OCI-LY3 (cell line): ENCODE results near the gene COL4A2.

Source experiments
- H2AFZ ChIP-seq: fragments of 200-600, 300-600 bp; shearing (Covaris generic); 2 replicates; pipeline ENCODE4 v1.6.0; 2014; ENCODE audit warnings: antibody characterized with exemption, low read depth, low read length
- H3K27ac ChIP-seq: fragments of 200-600, 300-600 bp; sonication (generic); 2 replicates; pipeline ENCODE4 v1.5.1; 2014; ENCODE audit warnings: mild to moderate bottlenecking, low read length, moderate library complexity, mixed read lengths
- H3K27me3 ChIP-seq: fragments of 200-600, 300-600 bp; sonication (generic); 2 replicates; pipeline ENCODE4 v1.6.1; 2014; ENCODE audit warnings: low read depth, low read length, mixed read lengths
- H3K36me3 ChIP-seq: fragments of 200-600, 300-600 bp; sonication (generic); replicated peaks from 2 replicates; pipeline ENCODE3; 2014; ENCODE audit warnings: low read depth, low read length, mixed read lengths
- H3K4me1 ChIP-seq: fragments of 300-600, 200-600 bp; sonication (generic); 2 replicates; pipeline ENCODE4 v1.6.1; 2014; ENCODE audit warnings: low read length, mixed read lengths
- H3K4me2 ChIP-seq: fragments of 200-600, 300-600 bp; sonication (generic); 2 replicates; pipeline ENCODE4 v1.6.1; 2014; ENCODE audit warnings: low read length, mixed read lengths
- H3K4me3 ChIP-seq: fragments of 300-600, 200-600 bp; sonication (generic); 2 replicates; pipeline ENCODE4 v1.5.1; 2014; ENCODE audit warnings: antibody characterized with exemption, mild to moderate bottlenecking, low read length, moderate library complexity
- H3K79me2 ChIP-seq: fragments of 300-600, 200-600 bp; shearing (Covaris generic); 2 replicates; pipeline ENCODE4 v1.6.1; 2014; ENCODE audit warnings: mild to moderate bottlenecking, low read length, mixed read lengths
- H3K9ac ChIP-seq: fragments of 300-600, 200-600 bp; shearing (Covaris generic); 2 replicates; pipeline ENCODE4 v1.6.0; 2014; ENCODE audit warnings: mild to moderate bottlenecking, low read length, moderate library complexity
- H3K9me3 ChIP-seq: fragments of 200-600, 300-600 bp; shearing (Covaris generic); 2 replicates; pipeline ENCODE4 v1.6.1; 2014; ENCODE audit warnings: low read length, mixed read lengths; ENCODE audit not compliant: insufficient read depth
- H4K20me1 ChIP-seq: fragments of 200-600, 300-600 bp; sonication (generic); 2 replicates; pipeline ENCODE4 v1.6.1; 2016; ENCODE audit warnings: low read length, mixed read lengths; ENCODE audit not compliant: insufficient read depth
- EZH2phosphoT487 ChIP-seq: fragments of 200-600 bp; shearing (Covaris generic); IDR thresholded peaks from 2 replicates; pipeline ENCODE4 v1.6.1; 2018; ENCODE audit warnings: antibody characterized with exemption, mixed run types, low read depth
- TF ChIP-seq, protein P1 (sequence below): fragments of 200-600, 300-600 bp; sonication (generic); IDR thresholded peaks from 2 replicates; pipeline ENCODE4 v1.5.1; 2014; ENCODE audit warnings: antibody characterized with exemption, low read length, low read depth

Gene COL4A2

DNA sequence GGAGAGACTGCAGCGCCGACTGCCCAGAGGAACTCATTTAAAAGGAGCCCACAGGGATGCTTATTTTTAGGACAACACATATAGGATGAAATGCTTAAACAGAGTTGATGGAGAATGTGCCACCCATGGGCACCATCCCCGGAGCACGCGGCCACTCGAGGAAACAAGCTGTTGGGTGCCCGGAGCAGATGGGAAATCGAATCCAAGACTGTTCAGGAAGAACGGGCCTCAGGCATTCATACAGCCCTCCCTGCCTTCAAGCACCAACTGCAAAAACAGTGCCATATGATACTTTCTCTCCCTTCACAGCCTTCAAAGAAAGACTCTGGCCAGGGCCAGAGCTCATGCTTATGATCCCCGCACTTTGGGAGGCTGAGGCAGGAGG is 214.2 kb downstream of the COL4A2 start:
- Histone ChIP-seq H3K9me3 (no peaks in the 10 kb centered on the region), H3K9ac (no peak overlapping the region), H3K4me2 (no peak overlapping the region), H3K4me1 (peaks cover 14% of the 10 kb centered on the region), H2AFZ (no peak overlapping the region), H3K79me2 (no peaks in the 10 kb centered on the region), H3K27ac (no peak overlapping the region), H3K36me3 (no peaks in the 10 kb centered on the region), H3K4me3 (no peak overlapping the region), H3K27me3 (peaks cover 53% of the 10 kb centered on the region), H4K20me1 (no peaks in the 10 kb centered on the region)
- TF ChIP-seq EZH2phosphoT487, result no peak
- TF ChIP-seq, protein P1, sequence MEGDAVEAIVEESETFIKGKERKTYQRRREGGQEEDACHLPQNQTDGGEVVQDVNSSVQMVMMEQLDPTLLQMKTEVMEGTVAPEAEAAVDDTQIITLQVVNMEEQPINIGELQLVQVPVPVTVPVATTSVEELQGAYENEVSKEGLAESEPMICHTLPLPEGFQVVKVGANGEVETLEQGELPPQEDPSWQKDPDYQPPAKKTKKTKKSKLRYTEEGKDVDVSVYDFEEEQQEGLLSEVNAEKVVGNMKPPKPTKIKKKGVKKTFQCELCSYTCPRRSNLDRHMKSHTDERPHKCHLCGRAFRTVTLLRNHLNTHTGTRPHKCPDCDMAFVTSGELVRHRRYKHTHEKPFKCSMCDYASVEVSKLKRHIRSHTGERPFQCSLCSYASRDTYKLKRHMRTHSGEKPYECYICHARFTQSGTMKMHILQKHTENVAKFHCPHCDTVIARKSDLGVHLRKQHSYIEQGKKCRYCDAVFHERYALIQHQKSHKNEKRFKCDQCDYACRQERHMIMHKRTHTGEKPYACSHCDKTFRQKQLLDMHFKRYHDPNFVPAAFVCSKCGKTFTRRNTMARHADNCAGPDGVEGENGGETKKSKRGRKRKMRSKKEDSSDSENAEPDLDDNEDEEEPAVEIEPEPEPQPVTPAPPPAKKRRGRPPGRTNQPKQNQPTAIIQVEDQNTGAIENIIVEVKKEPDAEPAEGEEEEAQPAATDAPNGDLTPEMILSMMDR, result no peak

DNA sequence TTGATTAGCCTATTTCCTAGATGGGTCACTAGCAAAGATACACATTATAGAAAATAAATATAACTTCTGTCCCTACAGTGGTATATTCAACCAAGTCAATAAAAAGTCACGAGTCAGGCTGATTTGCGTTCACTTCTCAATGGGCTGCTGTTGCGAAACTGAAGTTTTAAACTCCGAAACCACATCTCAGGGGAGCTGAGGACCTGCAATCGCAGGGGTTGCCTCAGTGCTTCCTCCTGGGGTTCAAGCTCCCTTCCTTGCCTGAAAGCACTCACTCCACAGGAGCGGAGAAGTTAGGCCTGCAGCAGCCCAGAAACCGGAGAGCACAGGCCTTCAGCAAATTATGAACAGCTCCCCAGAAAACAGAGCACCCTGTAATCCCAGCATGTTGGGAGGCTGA is 214.9 kb downstream of the COL4A2 start:
- Histone ChIP-seq H3K4me1 (peaks cover 14% of the 10 kb centered on the region), H3K4me3 (no peak overlapping the region), H3K9ac (no peak overlapping the region)

DNA sequence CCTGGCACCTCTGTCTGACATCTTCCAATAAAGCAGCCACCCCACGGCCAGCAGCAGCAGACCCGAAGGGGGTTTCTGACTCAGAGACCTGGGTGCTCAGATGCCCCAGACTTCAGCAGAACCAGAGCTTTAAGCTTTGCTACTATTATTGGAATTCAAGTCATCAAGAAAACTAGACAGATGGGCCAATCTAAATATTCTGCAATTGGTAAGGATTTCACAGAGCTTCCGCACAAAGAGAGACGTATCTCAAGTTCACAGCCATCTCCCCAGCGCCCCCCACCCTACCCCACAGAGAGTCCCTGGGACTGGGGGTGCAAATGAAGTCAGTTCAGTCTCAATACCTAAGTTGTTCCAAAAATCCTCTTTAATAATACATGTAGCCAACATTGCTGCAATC is 215.6 kb downstream of the COL4A2 start:
- no peak overlapping the region for H2AFZ ChIP-seq
- no peaks in the 10 kb centered on the region for H4K20me1 ChIP-seq
- H3K27ac ChIP-seq, result no peak overlapping the region
- no peak overlapping the region for H3K9ac ChIP-seq
- H3K36me3 ChIP-seq, result no peaks in the 10 kb centered on the region
- peaks cover 14% of the 10 kb centered on the region for H3K4me1 ChIP-seq
- H3K4me2 ChIP-seq, result no peak overlapping the region
- TF ChIP-seq, protein P1, result no peak
- no peak for TF ChIP-seq EZH2phosphoT487
- no peak overlapping the region for H3K4me3 ChIP-seq
- no peaks in the 10 kb centered on the region for H3K9me3 ChIP-seq
- H3K79me2 ChIP-seq, result no peaks in the 10 kb centered on the region
- peaks cover 54% of the 10 kb centered on the region for H3K27me3 ChIP-seq

More for the DNA sequence above, 214.9 kb downstream of the COL4A2 start:
- Histone ChIP-seq H3K27ac (no peak overlapping the region), H3K9me3 (no peaks in the 10 kb centered on the region), H2AFZ (no peak overlapping the region), H4K20me1 (no peaks in the 10 kb centered on the region), H3K36me3 (no peaks in the 10 kb centered on the region), H3K4me2 (peak overlapping the region; percentile 16; the same call in 1 of the 2 replicates), H3K27me3 (peaks cover 54% of the 10 kb centered on the region), H3K79me2 (no peaks in the 10 kb centered on the region)
- TF ChIP-seq EZH2phosphoT487, result no peak
- TF ChIP-seq, protein P1, result no peak

DNA sequence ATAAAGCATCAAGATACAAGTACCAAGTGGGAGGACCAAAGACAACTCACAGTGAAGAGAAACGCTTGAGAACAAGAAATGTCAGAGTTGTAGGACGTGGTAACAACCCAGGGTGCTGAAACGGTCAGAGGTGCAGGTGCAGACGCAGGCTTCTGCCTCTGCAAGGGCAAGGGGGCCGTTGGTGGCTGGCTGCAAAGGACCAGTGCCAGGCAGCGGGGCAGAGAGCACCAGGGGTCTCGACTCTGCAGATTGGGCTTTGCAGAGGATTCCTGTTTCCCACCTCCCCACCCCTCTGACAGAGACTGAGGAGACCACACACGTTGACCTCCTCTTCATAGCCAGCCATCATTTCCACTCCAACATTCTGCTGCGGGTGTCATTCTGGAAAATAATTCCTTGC is 216.1 kb downstream of the COL4A2 start:
- H3K9me3 ChIP-seq, result no peaks in the 10 kb centered on the region
- peaks cover 14% of the 10 kb centered on the region for H3K4me1 ChIP-seq
- H3K36me3 ChIP-seq, result no peaks in the 10 kb centered on the region
- no peak overlapping the region for H2AFZ ChIP-seq
- no peak for TF ChIP-seq EZH2phosphoT487
- TF ChIP-seq, protein P1, result no peak
- no peaks in the 10 kb centered on the region for H3K79me2 ChIP-seq
- no peak overlapping the region for H3K9ac ChIP-seq
- H3K27me3 ChIP-seq, result peaks cover 50% of the 10 kb centered on the region
- H3K4me3 ChIP-seq, result no peak overlapping the region
- H3K27ac ChIP-seq, result no peak overlapping the region
- no peaks in the 10 kb centered on the region for H4K20me1 ChIP-seq
- no peak overlapping the region for H3K4me2 ChIP-seq
